HCT116 (cell line): ENCODE data around the gene CADPS2. TPM values are rescaled to one million over a fixed set of nuclear protein-coding genes. Genes with fewer than 3 reads are reported as not detected.

ENCODE experiments used
- ATAC-seq: fragments of 200-7000 bp; cut with Tn5 transposase; 2 replicates; pipeline ENCODE4 v1.9.1; 2020; ENCODE audit warnings: mild to moderate bottlenecking, moderate library complexity
- BruUV-seq: library from RNA; stranded (reverse); fragments of 400-500 nt; replicated peaks from 2 replicates; lab custom pipeline; 2021; lab: Mats Ljungman, UMichigan
- CTCF ChIA-PET: fragments of 300-600 bp; sonication (Branson Sonifier 250); formaldehyde crosslinking; loops from one replicate; lab custom pipeline; 2021; ENCODE audit warnings: antibody characterized with exemption; lab: Charles Lee
- POLR2A ChIA-PET: fragments of 300-600, 350-600 bp; sonication (Branson Sonifier 250); formaldehyde crosslinking; loops from one replicate; lab custom pipeline; 2021; ENCODE audit warnings: antibody characterized with exemption; lab: Charles Lee
- RAD21 ChIA-PET, 2 experiments: fragments of 300-600 bp; sonication (Branson Sonifier 250); formaldehyde crosslinking; loops; one replicate each; lab custom pipeline; 2023; ENCODE audit warnings: low total read pairs in 2 of 2; ENCODE audit not compliant: uncharacterized antibody in 2 of 2, unreplicated experiment in 2 of 2, low non-redundant PET in 1 of 2; lab: Charles Lee
- DNase-seq: peaks from one replicate; pipeline ENCODE4 v3.0.0-alpha.2; 2010; ENCODE audit warnings: low read depth, low spot score
- H2AFZ ChIP-seq: fragments of 200-600 bp; shearing (Covaris generic), sonication (generic); 2 replicates; pipeline ENCODE4 v1.6.1; 2017; ENCODE audit warnings: low read depth, mixed run types, mixed read lengths, antibody characterized with exemption, low read length; ENCODE audit not compliant: poor library complexity, severe bottlenecking
- H3K27ac ChIP-seq: 2 replicates; pipeline ENCODE4 v1.5.1; 2012; ENCODE audit warnings: low read depth, low read length
- H3K27me3 ChIP-seq: fragments of 200-600 bp; sonication (generic); 2 replicates; pipeline ENCODE4 v1.6.1; 2016; ENCODE audit warnings: mixed run types, low read length, mixed read lengths; ENCODE audit not compliant: insufficient read depth
- H3K36me3 ChIP-seq, 2 experiments: fragments of 200-500 bp in 1 of 2; fragments of 200-600 bp in 1 of 2; sonication (Bioruptor generic) in 1 of 2; sonication (generic) in 1 of 2; 2 replicates each; pipeline versions ENCODE4 v1.5.1 to v1.6.1; 2014 to 2016; ENCODE audit warnings: low read length in 2 of 2, inconsistent platforms in 1 of 2, mixed read lengths in 1 of 2, mixed run types in 1 of 2; ENCODE audit not compliant: insufficient read depth in 2 of 2, control insufficient read depth in 1 of 2
- H3K4me1 ChIP-seq, 2 experiments: fragments of 200-600 bp in 1 of 2; sonication (generic) in 1 of 2; 2 replicates each; pipeline versions ENCODE4 v1.5.1 to v1.6.1; 2012 to 2017; ENCODE audit warnings: low read length in 2 of 2, inconsistent platforms in 1 of 2, mild to moderate bottlenecking in 1 of 2, mixed read lengths in 1 of 2, mixed run types in 1 of 2, moderate library complexity in 1 of 2; ENCODE audit not compliant: insufficient read depth in 2 of 2, control insufficient read depth in 1 of 2
- H3K4me2 ChIP-seq: fragments of 200-600 bp; sonication (generic); 2 replicates; pipeline ENCODE4 v1.6.1; 2017; ENCODE audit warnings: mixed run types, low read length, mixed read lengths
- H3K4me3 ChIP-seq, 2 experiments: fragments of 200-600 bp in 1 of 2; sonication (generic) in 1 of 2; replicated peaks in 1 of 2; 2 replicates each; pipeline ENCODE4 v1.5.1; 2011 to 2016; ENCODE audit warnings: low read length in 2 of 2, control low read depth in 1 of 2, low read depth in 1 of 2, mild to moderate bottlenecking in 1 of 2, mixed read lengths in 1 of 2, mixed run types in 1 of 2
- H3K79me2 ChIP-seq: fragments of 200-600 bp; sonication (generic); 2 replicates; pipeline ENCODE4 v1.6.1; 2017; ENCODE audit warnings: mild to moderate bottlenecking, mixed run types, low read length, moderate library complexity, mixed read lengths; ENCODE audit not compliant: insufficient read depth
- H3K9ac ChIP-seq: fragments of 200-600 bp; sonication (generic); 2 replicates; pipeline ENCODE4 v1.6.1; 2016; ENCODE audit warnings: low read length, mixed read lengths
- H3K9me2 ChIP-seq: fragments of 200-600 bp; sonication (generic), shearing (Covaris generic); 2 replicates; pipeline ENCODE4 v1.6.1; 2017; ENCODE audit warnings: mixed run types, mild to moderate bottlenecking, moderate library complexity; ENCODE audit not compliant: insufficient read depth
- H3K9me3 ChIP-seq, 2 experiments: fragments of 200-500 bp in 1 of 2; fragments of 200-600 bp in 1 of 2; sonication (Bioruptor generic) in 1 of 2; sonication (generic) in 1 of 2; 2 replicates each; pipeline ENCODE4 v1.6.1; 2014 to 2017; ENCODE audit warnings: low read length in 2 of 2, mixed read lengths in 2 of 2, inconsistent platforms in 1 of 2, low read depth in 1 of 2, mild to moderate bottlenecking in 1 of 2, mixed run types in 1 of 2, moderate library complexity in 1 of 2; ENCODE audit not compliant: control insufficient read depth in 1 of 2, insufficient read depth in 1 of 2
- H4K20me1 ChIP-seq: fragments of 200-600 bp; sonication (generic), shearing (Covaris generic); 2 replicates; pipeline ENCODE4 v1.6.1; 2017; ENCODE audit warnings: mixed run types, mild to moderate bottlenecking, moderate library complexity; ENCODE audit not compliant: insufficient read depth
- CEBPB ChIP-seq: IDR thresholded peaks from 2 replicates; pipeline ENCODE4 v1.6.1; 2012; ENCODE audit warnings: low read depth
- EGR1 ChIP-seq: IDR thresholded peaks from 2 replicates; pipeline ENCODE4 v1.6.1; 2012; ENCODE audit warnings: low read depth
- EZH2 ChIP-seq: fragments of 200-600 bp; sonication (generic); IDR thresholded peaks from 2 replicates; pipeline ENCODE4 v1.6.1; 2017; ENCODE audit warnings: antibody characterized with exemption, mixed run types
- EZH2phosphoT487 ChIP-seq: fragments of 200-600 bp; IDR thresholded peaks from 2 replicates; pipeline ENCODE4 v1.6.1; 2018; ENCODE audit warnings: antibody characterized with exemption, borderline replicate concordance
- FOSL1 ChIP-seq: IDR thresholded peaks from 2 replicates; pipeline ENCODE4 v1.6.1; 2012; ENCODE audit warnings: low read depth
- POLR2AphosphoS5 ChIP-seq: IDR thresholded peaks from 2 replicates; pipeline ENCODE4 v1.6.1; 2011; ENCODE audit warnings: mild to moderate bottlenecking, low read depth, low read length, moderate library complexity
- RAD21 ChIP-seq: IDR thresholded peaks from 2 replicates; pipeline ENCODE4 v1.6.1; 2012; ENCODE audit warnings: low read depth, mild to moderate bottlenecking
- TCF7L2 ChIP-seq: IDR thresholded peaks from 2 replicates; pipeline ENCODE4 v1.7.0; 2011; ENCODE audit warnings: borderline replicate concordance, inconsistent platforms; ENCODE audit not compliant: insufficient read depth, insufficient read length; ENCODE audit errors: extremely low read depth
- intact Hi-C: fragments of 100-400 bp; cut with micrococcal nuclease; formaldehyde crosslinking; loops from 2 replicates; pipeline ENCODE4 v1.10.0; 2022
- total RNA-seq: library from RNA; stranded (reverse); gene quantifications from one replicate; pipeline ENCODE4 v1.2.1, GENCODE V29; 2021; ENCODE audit not compliant: unreplicated experiment
- TF ChIP-seq, protein P1 (sequence below): IDR thresholded peaks from 2 replicates; pipeline ENCODE4 v1.6.1; 2012; ENCODE audit warnings: low read depth
- TF ChIP-seq, protein P2 (sequence below), 3 experiments: fragments of 200-600 bp in 1 of 3; sonication (generic) in 1 of 3; IDR thresholded peaks in 2 of 3; conservative IDR thresholded peaks in 1 of 3; 2 replicates each; pipeline ENCODE4 v1.5.1; 2012 to 2017; ENCODE audit warnings: low read depth in 2 of 3, low read length in 2 of 3, antibody characterized with exemption in 1 of 3, borderline replicate concordance in 1 of 3, control low read depth in 1 of 3, mild to moderate bottlenecking in 1 of 3, mixed read lengths in 1 of 3, mixed run types in 1 of 3, moderate library complexity in 1 of 3; ENCODE audit not compliant: insufficient read depth in 1 of 3
- TF ChIP-seq, protein P3 (sequence below): IDR thresholded peaks from 2 replicates; pipeline ENCODE4 v1.6.1; 2011; ENCODE audit warnings: mild to moderate bottlenecking, low read length, moderate library complexity; ENCODE audit not compliant: insufficient replicate concordance; ENCODE audit errors: extremely low read depth

The CADPS2 gene
- total RNA-seq, 1 experiment from 2014 or later: 7.5 TPM

DNA sequence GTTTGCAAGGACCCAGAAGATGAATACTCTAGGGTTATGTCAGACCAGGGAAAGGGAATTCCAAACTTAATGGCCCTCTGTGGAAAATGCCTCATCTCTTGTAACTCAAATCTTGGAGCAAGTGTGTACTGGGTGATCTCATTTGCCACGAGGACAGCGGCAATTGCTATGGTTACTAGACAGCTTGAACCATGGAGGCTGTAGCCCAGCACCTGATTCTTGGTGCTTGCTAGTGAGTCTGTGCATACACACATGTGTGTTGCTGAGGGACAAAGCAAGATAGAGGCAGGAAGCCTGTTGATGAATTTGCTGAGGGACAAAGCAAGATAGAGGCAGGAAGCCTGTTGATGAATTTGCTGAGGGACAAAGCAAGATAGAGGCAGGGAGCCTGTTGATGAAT is 523.1 kb downstream of the CADPS2 start:
- intact Hi-C loops: no loop called here
- no peak overlapping the region for H3K9ac ChIP-seq
- DNase-seq (no peak), ATAC-seq (no peak)
- no peak overlapping the region for H2AFZ ChIP-seq
- BruUV-seq: no TSS peak
- no peaks in the 10 kb centered on the region for H3K36me3 ChIP-seq
- H4K20me1 ChIP-seq: no peaks in the 10 kb centered on the region
- no peak overlapping the region for H3K4me3 ChIP-seq
- ChIA-PET CTCF (no interaction called here), POLR2A (no interaction called here), RAD21 (no interaction called here)
- H3K79me2 ChIP-seq: no peaks in the 10 kb centered on the region
- H3K27me3 ChIP-seq: no peaks in the 10 kb centered on the region
- TF ChIP-seq EZH2phosphoT487: no peak
- TF ChIP-seq, protein P1, sequence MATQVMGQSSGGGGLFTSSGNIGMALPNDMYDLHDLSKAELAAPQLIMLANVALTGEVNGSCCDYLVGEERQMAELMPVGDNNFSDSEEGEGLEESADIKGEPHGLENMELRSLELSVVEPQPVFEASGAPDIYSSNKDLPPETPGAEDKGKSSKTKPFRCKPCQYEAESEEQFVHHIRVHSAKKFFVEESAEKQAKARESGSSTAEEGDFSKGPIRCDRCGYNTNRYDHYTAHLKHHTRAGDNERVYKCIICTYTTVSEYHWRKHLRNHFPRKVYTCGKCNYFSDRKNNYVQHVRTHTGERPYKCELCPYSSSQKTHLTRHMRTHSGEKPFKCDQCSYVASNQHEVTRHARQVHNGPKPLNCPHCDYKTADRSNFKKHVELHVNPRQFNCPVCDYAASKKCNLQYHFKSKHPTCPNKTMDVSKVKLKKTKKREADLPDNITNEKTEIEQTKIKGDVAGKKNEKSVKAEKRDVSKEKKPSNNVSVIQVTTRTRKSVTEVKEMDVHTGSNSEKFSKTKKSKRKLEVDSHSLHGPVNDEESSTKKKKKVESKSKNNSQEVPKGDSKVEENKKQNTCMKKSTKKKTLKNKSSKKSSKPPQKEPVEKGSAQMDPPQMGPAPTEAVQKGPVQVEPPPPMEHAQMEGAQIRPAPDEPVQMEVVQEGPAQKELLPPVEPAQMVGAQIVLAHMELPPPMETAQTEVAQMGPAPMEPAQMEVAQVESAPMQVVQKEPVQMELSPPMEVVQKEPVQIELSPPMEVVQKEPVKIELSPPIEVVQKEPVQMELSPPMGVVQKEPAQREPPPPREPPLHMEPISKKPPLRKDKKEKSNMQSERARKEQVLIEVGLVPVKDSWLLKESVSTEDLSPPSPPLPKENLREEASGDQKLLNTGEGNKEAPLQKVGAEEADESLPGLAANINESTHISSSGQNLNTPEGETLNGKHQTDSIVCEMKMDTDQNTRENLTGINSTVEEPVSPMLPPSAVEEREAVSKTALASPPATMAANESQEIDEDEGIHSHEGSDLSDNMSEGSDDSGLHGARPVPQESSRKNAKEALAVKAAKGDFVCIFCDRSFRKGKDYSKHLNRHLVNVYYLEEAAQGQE: no peak
- no peak for TF ChIP-seq TCF7L2
- TF ChIP-seq CEBPB: no peak
- no peak for TF ChIP-seq RAD21
- TF ChIP-seq FOSL1: no peak
- H3K4me1 ChIP-seq: no peaks in the 10 kb centered on the region
- no peak overlapping the region for H3K27ac ChIP-seq
- no peaks in the 10 kb centered on the region for H3K9me3 ChIP-seq
- no peak overlapping the region for H3K4me2 ChIP-seq
- no peaks in the 10 kb centered on the region for H3K9me2 ChIP-seq

DNA sequence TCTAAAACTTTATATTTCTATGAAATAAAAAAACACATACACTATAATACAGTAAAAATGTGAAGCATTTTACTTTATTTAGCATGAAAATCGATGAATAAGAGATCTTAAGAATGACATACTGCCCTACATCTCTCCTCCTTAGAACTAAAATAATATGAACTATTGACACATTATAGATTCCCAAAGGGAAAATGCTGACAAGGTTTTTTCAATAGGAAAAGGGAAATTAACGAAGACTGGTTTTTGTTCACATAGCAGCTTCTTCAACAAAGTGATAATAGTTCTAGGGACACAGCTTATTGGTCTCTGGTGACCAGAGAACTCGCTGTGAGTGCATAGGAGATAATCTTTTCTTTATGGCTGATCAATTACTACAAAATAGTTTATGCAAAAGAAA is 523.8 kb downstream of the CADPS2 start:
- BruUV-seq: no TSS peak
- POLR2A ChIA-PET: no interaction called here
- intact Hi-C loops: no loop called here
- TF ChIP-seq POLR2AphosphoS5 (no peak), EGR1 (no peak), RAD21 (no peak), EZH2 (no peak)
- TF ChIP-seq, protein P2, sequence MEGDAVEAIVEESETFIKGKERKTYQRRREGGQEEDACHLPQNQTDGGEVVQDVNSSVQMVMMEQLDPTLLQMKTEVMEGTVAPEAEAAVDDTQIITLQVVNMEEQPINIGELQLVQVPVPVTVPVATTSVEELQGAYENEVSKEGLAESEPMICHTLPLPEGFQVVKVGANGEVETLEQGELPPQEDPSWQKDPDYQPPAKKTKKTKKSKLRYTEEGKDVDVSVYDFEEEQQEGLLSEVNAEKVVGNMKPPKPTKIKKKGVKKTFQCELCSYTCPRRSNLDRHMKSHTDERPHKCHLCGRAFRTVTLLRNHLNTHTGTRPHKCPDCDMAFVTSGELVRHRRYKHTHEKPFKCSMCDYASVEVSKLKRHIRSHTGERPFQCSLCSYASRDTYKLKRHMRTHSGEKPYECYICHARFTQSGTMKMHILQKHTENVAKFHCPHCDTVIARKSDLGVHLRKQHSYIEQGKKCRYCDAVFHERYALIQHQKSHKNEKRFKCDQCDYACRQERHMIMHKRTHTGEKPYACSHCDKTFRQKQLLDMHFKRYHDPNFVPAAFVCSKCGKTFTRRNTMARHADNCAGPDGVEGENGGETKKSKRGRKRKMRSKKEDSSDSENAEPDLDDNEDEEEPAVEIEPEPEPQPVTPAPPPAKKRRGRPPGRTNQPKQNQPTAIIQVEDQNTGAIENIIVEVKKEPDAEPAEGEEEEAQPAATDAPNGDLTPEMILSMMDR (IDR thresholded peaks at IDR 0.05 in 2 of 3, conservative IDR thresholded peaks at IDR 0.05 in 1 of 3; ENCODE audit: borderline replicate concordance in 1 of 3, insufficient read depth in 1 of 3, low read depth in 2 of 3, low read length in 2 of 3): no peak
- TF ChIP-seq, protein P3, sequence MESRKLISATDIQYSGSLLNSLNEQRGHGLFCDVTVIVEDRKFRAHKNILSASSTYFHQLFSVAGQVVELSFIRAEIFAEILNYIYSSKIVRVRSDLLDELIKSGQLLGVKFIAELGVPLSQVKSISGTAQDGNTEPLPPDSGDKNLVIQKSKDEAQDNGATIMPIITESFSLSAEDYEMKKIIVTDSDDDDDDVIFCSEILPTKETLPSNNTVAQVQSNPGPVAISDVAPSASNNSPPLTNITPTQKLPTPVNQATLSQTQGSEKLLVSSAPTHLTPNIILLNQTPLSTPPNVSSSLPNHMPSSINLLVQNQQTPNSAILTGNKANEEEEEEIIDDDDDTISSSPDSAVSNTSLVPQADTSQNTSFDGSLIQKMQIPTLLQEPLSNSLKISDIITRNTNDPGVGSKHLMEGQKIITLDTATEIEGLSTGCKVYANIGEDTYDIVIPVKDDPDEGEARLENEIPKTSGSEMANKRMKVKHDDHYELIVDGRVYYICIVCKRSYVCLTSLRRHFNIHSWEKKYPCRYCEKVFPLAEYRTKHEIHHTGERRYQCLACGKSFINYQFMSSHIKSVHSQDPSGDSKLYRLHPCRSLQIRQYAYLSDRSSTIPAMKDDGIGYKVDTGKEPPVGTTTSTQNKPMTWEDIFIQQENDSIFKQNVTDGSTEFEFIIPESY: no peak

More for the DNA sequence above, 523.8 kb downstream of the CADPS2 start:
- Histone ChIP-seq H3K4me3 (no peak overlapping the region), H3K9me3 (no peaks in the 10 kb centered on the region), H3K4me1 (no peaks in the 10 kb centered on the region), H3K79me2 (no peaks in the 10 kb centered on the region), H3K36me3 (no peaks in the 10 kb centered on the region), H3K27ac (no peak overlapping the region), H3K9ac (no peak overlapping the region), H2AFZ (no peak overlapping the region), H3K4me2 (no peak overlapping the region), H3K27me3 (no peaks in the 10 kb centered on the region), H4K20me1 (no peaks in the 10 kb centered on the region), H3K9me2 (no peaks in the 10 kb centered on the region)
- RAD21 ChIA-PET: no interaction called here
- DNase-seq: no peak
- CTCF ChIA-PET: no interaction called here
- no peak for ATAC-seq
